GM12878 (cell line): Measurements from ENCODE around the gene ABCB7. TPM values are rescaled to one million over a fixed set of nuclear protein-coding genes. Genes with fewer than 3 reads are reported as not detected.

Experiments
- ATAC-seq: fragments of 200-7000 bp; cut with Tn5 transposase; 3 replicates; pipeline ENCODE4 v1.9.1; 2020; ENCODE audit warnings: mild to moderate bottlenecking, moderate library complexity
- BruUV-seq: library from RNA; stranded (reverse); fragments of 400-500 nt; replicated peaks from 2 replicates; lab custom pipeline; 2021; lab: Mats Ljungman, UMichigan
- CTCF ChIA-PET: fragments of 300-600 bp; sonication (Branson Sonifier 250); formaldehyde crosslinking; extraction: SDS; loops from one replicate; lab custom pipeline; 2021; ENCODE audit warnings: inconsistent platforms; lab: Yijun Ruan, JAX
- POLR2A ChIA-PET: fragments of 350-600 bp; formaldehyde crosslinking; extraction: SDS; loops from one replicate; lab custom pipeline; 2021; ENCODE audit warnings: inconsistent platforms; lab: Charles Lee
- RAD21 ChIA-PET: fragments of 300-600 bp; sonication (Branson Sonifier 250); formaldehyde crosslinking; loops from one replicate; lab custom pipeline; 2023; ENCODE audit warnings: antibody characterized with exemption; ENCODE audit not compliant: unreplicated experiment; lab: Charles Lee
- SMC1A ChIA-PET: fragments of 300-600 bp; sonication (Branson Sonifier 250); formaldehyde crosslinking; loops from one replicate; lab custom pipeline; 2023; ENCODE audit not compliant: unreplicated experiment, uncharacterized antibody; lab: Charles Lee
- DNase-seq: peaks from one replicate; pipeline ENCODE4 v3.0.0-alpha.2; 2011; ENCODE audit warnings: low read depth, low spot score
- FAIRE-seq: peaks from 3 replicates; lab custom pipeline; 2011; peaks lifted over from hg19 to GRCh38; lab: Jason Lieb, UNC
- H2AFZ ChIP-seq: 2 replicates; pipeline ENCODE4 v1.6.0; 2011; ENCODE audit warnings: low read depth, low read length, control low read depth; ENCODE audit not compliant: control insufficient read depth
- H3K27ac ChIP-seq: 2 replicates; pipeline ENCODE4 v1.5.1; 2011; ENCODE audit warnings: control low read depth; ENCODE audit not compliant: control insufficient read depth, insufficient read depth
- H3K27me3 ChIP-seq, 2 experiments: replicated peaks in 1 of 2; 2 replicates each; pipeline versions ENCODE4 v1.6.0 to v1.6.1; 2011; ENCODE audit warnings: low read length in 1 of 2; ENCODE audit not compliant: control insufficient read depth in 2 of 2, insufficient read depth in 2 of 2
- H3K36me3 ChIP-seq, 2 experiments: 2 replicates each; pipeline ENCODE4 v1.5.1; 2011; ENCODE audit warnings: low read length in 1 of 2; ENCODE audit not compliant: control insufficient read depth in 2 of 2, insufficient read depth in 2 of 2
- H3K4me1 ChIP-seq: 2 replicates; pipeline ENCODE4 v1.6.1; 2011; ENCODE audit warnings: mild to moderate bottlenecking, low read length, moderate library complexity, mixed read lengths; ENCODE audit not compliant: control insufficient read depth, insufficient read depth
- H3K4me2 ChIP-seq: 2 replicates; pipeline ENCODE4 v1.6.0; 2011; ENCODE audit warnings: control low read depth; ENCODE audit not compliant: control insufficient read depth, insufficient read depth
- H3K4me3 ChIP-seq: fragments of 200-600 bp; sonication (generic); 2 replicates; pipeline ENCODE4 v1.5.1; 2016
- H3K79me2 ChIP-seq: 2 replicates; pipeline ENCODE4 v1.6.0; 2011; ENCODE audit warnings: low read length; ENCODE audit not compliant: control insufficient read depth, insufficient read depth
- H3K9ac ChIP-seq: 2 replicates; pipeline ENCODE4 v1.8.0; 2011; ENCODE audit warnings: low read length, control low read depth, mixed read lengths; ENCODE audit not compliant: control insufficient read depth, insufficient read depth
- H3K9me3 ChIP-seq: replicated peaks from 3 replicates; pipeline ENCODE4 v1.5.1; 2011; ENCODE audit warnings: mild to moderate bottlenecking, low read length; ENCODE audit not compliant: control insufficient read depth, insufficient read depth
- H4K20me1 ChIP-seq: 2 replicates; pipeline ENCODE4 v1.6.0; 2011; ENCODE audit not compliant: control insufficient read depth, insufficient read depth
- BMI1 ChIP-seq: fragments of 450-650 bp; IDR thresholded peaks from 2 replicates; pipeline ENCODE4 v1.6.1; 2016; ENCODE audit warnings: mild to moderate bottlenecking, moderate library complexity, borderline replicate concordance
- CBFB ChIP-seq: IDR thresholded peaks from 2 replicates; pipeline ENCODE4 v1.6.1; 2016; ENCODE audit warnings: antibody characterized with exemption, low read depth
- CEBPB ChIP-seq, 2 experiments: fragments of 150-350 bp in 1 of 2; IDR thresholded peaks; 2 replicates each; pipeline ENCODE4 v1.6.1; 2012 to 2014; ENCODE audit warnings: low read depth in 2 of 2, low read length in 2 of 2, borderline replicate concordance in 1 of 2, inconsistent platforms in 1 of 2
- ETV6 ChIP-seq, 2 experiments: fragments of 450-650 bp in 1 of 2; IDR thresholded peaks in 1 of 2; conservative IDR thresholded peaks in 1 of 2; 2 replicates each; pipeline ENCODE4 v1.6.1; 2014; ENCODE audit warnings: antibody characterized with exemption in 1 of 2, borderline replicate concordance in 1 of 2, low read depth in 1 of 2, mild to moderate bottlenecking in 1 of 2, moderate library complexity in 1 of 2
- HSF1 ChIP-seq: fragments of 150-350 bp; IDR thresholded peaks from 2 replicates; pipeline ENCODE4 v1.6.1; 2014; ENCODE audit warnings: mild to moderate bottlenecking, low read depth, low read length
- JUND ChIP-seq: IDR thresholded peaks from 2 replicates; pipeline ENCODE4 v1.6.1; 2012; ENCODE audit warnings: low read depth, mild to moderate bottlenecking, low read length, improper control_type of control experiment, moderate library complexity
- NR2C2 ChIP-seq: IDR thresholded peaks from 2 replicates; pipeline ENCODE4 v1.6.1; 2011; ENCODE audit warnings: borderline replicate concordance, low read depth; ENCODE audit not compliant: control insufficient read depth, insufficient read length
- POU2F2 ChIP-seq: IDR thresholded peaks from 3 replicates; pipeline ENCODE4 v1.6.1; 2011; ENCODE audit warnings: low read depth, mild to moderate bottlenecking, low read length, borderline replicate concordance
- TBL1XR1 ChIP-seq: IDR thresholded peaks from 2 replicates; pipeline ENCODE4 v1.6.1; 2012; ENCODE audit warnings: low read depth, low read length, improper control_type of control experiment
- WGBS: methylation state at CpG from one replicate; pipeline ENCODE4 v1.1.6; 2016; ENCODE audit warnings: low lambda C conversion rate; ENCODE audit not compliant: insufficient replicate concordance, insufficient coverage; ENCODE audit errors: missing lambda C conversion rate; 5-methylcytosine and 5-hydroxymethylcytosine counted together
- in situ Hi-C: fragments of 300-500 bp; cut with MboI; formaldehyde crosslinking; loops from 9 replicates; pipeline ENCODE4 v1.14.3; 2018; ENCODE audit warnings: mixed read lengths
- intact Hi-C: fragments of 100-400 bp; cut with micrococcal nuclease; formaldehyde crosslinking; loops from one replicate; pipeline ENCODE4 v1.14.2; 2022; ENCODE audit not compliant: unreplicated experiment
- polyA plus RNA-seq, 11 experiments: library from polyadenylated mRNA; depleted of rRNA in 4 of 11; unstranded in 6 of 11; stranded (reverse) in 5 of 11; fragments of >200 nt; fragmentation: Nextera tagmentation in 4 of 11; fragmentation: Illumina TruSeq in 1 of 11; extraction: Ambion mirVana in 4 of 11; extraction: Trizol in 1 of 11; gene quantifications; 1 replicate in 1 of 11; 2 replicates in 10 of 11; pipeline versions ENCODE4 v1.2.1 to v1.2.3, GENCODE V29; 2011 to 2016; ENCODE audit warnings: inconsistent platforms in 2 of 11, missing spikeins in 2 of 11, low read depth in 1 of 11
- total RNA-seq, 4 experiments: library from RNA; depleted of rRNA in 3 of 4; stranded (reverse); fragments of >200 nt in 3 of 4; fragmentation: Illumina TruSeq in 1 of 4; extraction: Trizol in 1 of 4; gene quantifications; 2 replicates each; pipeline versions ENCODE4 v1.2.1 to v1.2.3, GENCODE V29; 2013 to 2021
- TF ChIP-seq, protein P1 (sequence below): fragments of 450-650 bp; IDR thresholded peaks from 2 replicates; pipeline ENCODE4 v1.6.1; 2016; ENCODE audit warnings: mild to moderate bottlenecking

Gene ABCB7
- total and polyA plus RNA-seq, 10 of the 15 experiments (the other 5 are each of a cell fraction or from before 2014, with no cell fraction given): 16.8 to 62.7 (median 30.6) TPM

- no peak for TF ChIP-seq HSF1
- TF ChIP-seq POU2F2: no peak
- TF ChIP-seq JUND: no peak
- TF ChIP-seq, protein P1, sequence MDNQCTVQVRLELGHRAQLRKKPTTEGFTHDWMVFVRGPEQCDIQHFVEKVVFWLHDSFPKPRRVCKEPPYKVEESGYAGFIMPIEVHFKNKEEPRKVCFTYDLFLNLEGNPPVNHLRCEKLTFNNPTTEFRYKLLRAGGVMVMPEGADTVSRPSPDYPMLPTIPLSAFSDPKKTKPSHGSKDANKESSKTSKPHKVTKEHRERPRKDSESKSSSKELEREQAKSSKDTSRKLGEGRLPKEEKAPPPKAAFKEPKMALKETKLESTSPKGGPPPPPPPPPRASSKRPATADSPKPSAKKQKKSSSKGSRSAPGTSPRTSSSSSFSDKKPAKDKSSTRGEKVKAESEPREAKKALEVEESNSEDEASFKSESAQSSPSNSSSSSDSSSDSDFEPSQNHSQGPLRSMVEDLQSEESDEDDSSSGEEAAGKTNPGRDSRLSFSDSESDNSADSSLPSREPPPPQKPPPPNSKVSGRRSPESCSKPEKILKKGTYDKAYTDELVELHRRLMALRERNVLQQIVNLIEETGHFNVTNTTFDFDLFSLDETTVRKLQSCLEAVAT: no peak
- TF ChIP-seq CBFB: no peak
- TF ChIP-seq ETV6 (conservative IDR thresholded peaks at IDR 0.05 in 1 of 2, IDR thresholded peaks at IDR 0.05 in 1 of 2; ENCODE audit: borderline replicate concordance in 1 of 2, low read depth in 1 of 2): no peak
Observed at GRCh38 chrX:75114638-75115037, 41.4 kb downstream of the ABCB7 start (continued).

DNA sequence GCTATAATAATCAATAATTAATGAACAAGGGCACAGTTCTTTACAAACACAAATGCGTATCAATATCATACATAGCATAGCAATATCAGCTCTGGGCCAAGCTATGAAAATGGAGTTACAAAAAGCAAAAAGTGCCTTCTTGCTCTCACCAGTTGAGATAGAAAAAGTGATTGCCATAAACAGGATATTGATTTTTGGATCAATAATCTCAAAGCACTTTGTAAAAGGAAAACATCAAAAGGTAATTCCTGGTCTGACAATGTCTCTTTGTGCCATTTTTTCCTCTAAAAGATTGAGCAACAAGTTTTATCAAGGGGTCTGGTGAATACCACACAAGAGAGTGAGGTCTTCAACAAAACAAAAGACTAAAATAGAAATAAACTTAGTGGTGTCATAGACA is 42.4 kb downstream of the ABCB7 start:
- BruUV-seq: no TSS peak

More for the DNA sequence above, 42.4 kb downstream of the ABCB7 start:
- TF ChIP-seq CEBPB (IDR thresholded peaks at IDR 0.05; ENCODE audit: borderline replicate concordance in 1 of 2, low read depth in 2 of 2, low read length in 2 of 2) (no peak), BMI1 (no peak), NR2C2 (no peak), TBL1XR1 (no peak)
- DNase-seq (no peak), ATAC-seq (no peak), FAIRE-seq (no peak)
- ChIA-PET SMC1A (no interaction called here), CTCF (no interaction called here), POLR2A (no interaction called here), RAD21 (no interaction called here)
- no peaks in the 10 kb centered on the region for H3K79me2 ChIP-seq
- no peak overlapping the region for H3K9ac ChIP-seq
- WGBS: 33% methylated on average over 1 of the region's 1 CpG
- no peaks in the 10 kb centered on the region for H3K27me3 ChIP-seq
- H3K9me3 ChIP-seq: no peaks in the 10 kb centered on the region
- H2AFZ ChIP-seq: no peak overlapping the region
- H3K27ac ChIP-seq: no peak overlapping the region
- in situ Hi-C loops (no loop called here), intact Hi-C loops (no loop called here)
- H4K20me1 ChIP-seq: no peaks in the 10 kb centered on the region
- no peak overlapping the region for H3K4me3 ChIP-seq
- no peaks in the 10 kb centered on the region for H3K4me1 ChIP-seq
- no peaks in the 10 kb centered on the region for H3K36me3 ChIP-seq
- H3K4me2 ChIP-seq: no peak overlapping the region
